ENCODE results near the gene PIEZO2.

The PIEZO2 gene

GRCh38 chr18:10718809-10719208 is 430.6 kb downstream of the PIEZO2 start:
- no peak for DNase-seq

DNA sequence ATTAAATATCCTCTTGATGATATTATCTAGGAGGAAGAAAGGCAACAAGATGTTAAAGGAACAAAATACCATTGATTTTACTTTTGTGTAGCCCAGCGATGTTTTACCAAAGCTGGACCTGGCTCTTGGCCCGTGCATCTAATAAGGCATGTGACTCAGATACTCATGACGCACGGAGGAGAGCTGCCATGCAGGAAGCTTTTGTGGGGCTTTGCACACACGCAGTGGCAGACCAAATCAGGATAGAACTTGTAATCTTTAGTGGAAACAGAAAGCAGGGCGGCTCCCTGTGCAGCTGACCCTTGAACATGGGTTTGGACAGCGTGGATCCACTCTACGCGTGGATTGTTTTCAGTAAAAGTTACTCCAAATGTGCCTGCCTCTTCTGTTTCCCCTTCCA is 433.6 kb downstream of the PIEZO2 start:
- DNase-seq = no peak

DNA sequence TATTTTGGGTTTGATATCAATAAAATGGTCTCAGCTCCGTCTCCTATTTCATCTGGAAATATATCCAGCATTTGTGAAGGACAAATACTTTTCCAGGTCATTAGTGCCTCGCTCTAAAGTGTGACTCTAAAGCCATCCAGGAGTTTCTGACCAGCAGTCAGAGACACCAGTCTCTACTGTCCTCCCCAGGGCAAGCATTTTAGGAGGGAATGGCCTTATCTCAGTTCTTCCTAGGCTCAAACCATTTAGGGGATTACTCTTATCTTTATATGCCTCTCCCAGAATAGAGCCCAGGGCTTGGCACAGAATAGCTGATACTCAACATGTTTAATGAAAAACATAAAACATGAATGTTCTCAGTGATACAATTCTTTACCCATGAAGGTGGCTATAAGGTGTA is 436.0 kb downstream of the PIEZO2 start:
- no peak for DNase-seq

- DNase-seq = no peak
These were observed 442.1 kb downstream of the PIEZO2 start for GRCh38 chr18:10707294-10707693.

DNA sequence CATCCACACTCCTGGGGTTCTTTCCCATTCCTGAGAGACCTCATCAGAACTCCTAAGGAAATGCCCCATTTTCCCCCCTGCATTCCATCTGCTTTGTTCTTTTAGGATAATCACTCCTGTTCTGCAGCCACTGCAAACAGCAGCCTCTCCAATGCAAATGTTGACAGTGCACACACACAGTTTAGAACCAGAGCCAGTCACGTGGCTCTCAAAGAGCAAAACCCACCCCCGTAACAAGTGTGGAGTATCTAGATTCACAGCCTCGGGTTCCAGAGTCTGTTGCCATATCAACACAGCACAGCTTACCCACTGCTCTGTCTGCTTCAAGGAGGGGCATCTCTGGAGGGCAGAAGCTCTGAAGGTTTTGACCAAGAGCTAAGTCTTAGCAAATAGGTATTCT is 443.6 kb downstream of the PIEZO2 start:
- DNase-seq = no peak

DNA sequence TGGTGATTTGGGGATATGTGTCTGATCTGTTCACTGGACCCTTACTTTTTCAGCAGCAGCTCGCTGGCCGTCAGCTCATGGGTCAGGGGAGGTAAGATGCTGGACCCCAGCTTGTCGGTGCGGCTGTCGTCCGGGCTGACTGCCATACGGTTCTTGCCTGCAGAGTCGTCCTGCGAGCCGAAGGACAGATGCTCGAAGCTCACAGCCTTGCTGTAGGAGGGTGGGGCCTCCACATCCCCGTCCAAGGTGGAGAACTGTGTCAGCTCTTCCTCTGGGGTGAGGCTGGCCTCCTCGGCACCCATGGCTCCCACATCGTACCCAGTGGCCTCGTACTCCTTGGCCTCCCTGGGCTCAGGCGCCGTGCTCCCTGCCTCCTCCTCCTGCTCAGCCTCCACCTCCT is 444.1 kb downstream of the PIEZO2 start:
- DNase-seq = no peak

GRCh38 chr18:10702206-10702605 is 447.2 kb downstream of the PIEZO2 start:
- DNase-seq = no peak

DNA sequence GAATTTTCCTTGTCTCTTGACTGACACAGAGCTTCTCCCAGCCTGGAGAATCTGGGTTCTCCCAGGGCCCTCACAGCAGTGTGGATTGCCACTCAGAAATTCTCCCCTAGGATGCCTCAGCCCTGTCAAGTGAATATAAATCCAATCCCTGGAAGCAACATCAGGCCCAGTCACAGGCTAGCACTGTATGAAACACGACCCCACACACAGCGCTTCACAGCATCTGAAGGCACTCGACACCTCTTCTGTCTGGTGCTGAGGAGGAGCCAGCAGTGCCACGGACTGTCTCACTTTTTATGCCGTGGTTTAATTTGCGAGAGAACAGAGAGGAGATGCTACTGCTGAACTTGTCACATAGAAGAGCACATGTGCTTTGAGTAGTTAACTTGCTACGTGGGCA is 459.0 kb downstream of the PIEZO2 start:
- DNase-seq = no peak

- DNase-seq = no peak
These were observed 459.4 kb downstream of the PIEZO2 start for GRCh38 chr18:10690035-10690329.

DNA sequence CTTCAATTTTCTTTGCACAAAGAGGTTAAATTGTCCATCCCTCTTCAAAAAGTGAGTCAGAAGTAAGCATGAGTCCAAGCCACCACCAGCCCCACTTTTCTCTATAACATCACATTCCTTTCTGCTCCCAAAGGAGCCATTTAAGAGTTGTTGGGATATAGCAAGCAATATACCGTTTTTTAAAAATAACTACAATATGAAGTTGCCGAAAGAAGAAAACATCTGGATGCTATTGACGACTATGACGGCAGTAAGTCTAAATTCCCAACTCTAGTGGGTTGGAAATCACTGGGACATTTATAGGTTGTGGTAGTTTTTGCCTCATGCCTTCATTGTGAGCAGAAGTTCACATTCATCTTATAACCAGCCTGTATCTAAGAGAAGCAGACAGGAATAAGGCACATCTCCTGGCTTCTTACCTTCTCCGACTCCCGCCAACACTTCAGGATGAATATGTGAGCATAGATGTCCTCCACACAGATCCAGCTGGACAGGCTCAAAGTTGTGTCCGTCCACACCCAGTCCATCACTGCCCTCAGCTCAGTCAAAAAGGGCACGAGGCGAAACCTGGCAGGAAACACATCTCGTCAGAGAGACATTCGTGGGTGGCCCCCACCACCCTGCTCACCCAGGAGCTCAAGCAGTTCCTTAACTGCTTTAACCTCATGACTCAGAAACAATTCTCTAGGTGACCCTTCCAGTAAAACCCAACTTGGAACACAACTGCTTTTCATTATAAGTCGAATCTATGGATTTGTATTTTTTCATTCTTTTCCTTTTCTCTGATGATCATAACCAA is 459.9 kb downstream of the PIEZO2 start:
- DNase-seq = no peak

DNA sequence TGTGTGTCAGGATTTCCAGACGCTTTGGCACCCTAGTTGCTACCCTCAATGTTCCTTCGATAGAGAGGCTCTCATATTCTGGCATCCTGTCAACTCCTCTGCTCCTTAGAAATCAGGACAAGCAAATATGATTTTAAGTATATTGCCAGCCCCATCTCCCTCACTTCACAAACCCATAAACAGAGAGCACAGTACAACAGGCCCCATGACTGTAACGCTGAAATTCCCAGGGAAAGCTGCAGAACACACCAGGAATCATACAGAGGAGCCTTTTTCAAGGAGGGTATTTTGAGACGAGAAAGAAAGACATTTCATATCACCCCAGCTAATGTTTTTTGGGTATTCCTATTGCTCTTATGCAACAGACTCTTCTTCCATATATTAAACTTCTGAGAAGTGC is 460.6 kb downstream of the PIEZO2 start:
- DNase-seq = no peak

DNA sequence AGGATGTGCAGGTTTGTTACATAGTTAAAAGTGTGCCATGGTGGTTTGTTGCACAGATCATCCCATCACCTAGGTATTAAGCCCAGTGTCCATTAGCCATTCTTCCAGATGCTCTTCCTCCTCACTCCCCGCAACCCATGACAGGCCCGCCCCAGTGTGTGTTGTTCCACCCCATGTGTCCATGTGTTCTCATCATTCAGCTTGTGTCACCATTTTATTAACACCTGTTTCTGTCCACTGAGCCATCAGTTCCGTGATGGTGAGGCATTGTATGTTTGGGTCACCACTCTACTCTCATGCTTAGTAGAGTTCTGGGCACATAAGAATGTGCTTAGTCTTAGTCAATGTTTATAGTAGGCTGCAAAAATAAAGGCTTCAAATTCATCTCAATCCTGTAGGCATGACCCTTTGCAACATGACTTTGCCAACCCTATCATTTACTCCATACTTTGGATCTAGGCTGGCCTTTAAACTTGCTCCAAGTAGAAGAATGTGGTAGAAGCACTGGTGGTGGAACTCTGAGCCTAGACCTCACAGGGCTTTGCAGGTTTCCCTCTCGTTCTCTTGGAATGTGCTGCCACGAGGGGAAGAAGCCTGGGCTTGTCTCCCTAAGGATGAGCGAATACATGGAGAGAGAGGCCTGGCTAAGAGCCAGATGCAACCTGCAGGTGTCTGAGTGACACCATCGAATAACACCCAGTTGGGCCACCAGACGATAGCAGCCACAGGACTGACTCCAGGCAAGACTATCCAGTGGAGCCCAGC is 462.0 kb downstream of the PIEZO2 start:
- DNase-seq = no peak

DNA sequence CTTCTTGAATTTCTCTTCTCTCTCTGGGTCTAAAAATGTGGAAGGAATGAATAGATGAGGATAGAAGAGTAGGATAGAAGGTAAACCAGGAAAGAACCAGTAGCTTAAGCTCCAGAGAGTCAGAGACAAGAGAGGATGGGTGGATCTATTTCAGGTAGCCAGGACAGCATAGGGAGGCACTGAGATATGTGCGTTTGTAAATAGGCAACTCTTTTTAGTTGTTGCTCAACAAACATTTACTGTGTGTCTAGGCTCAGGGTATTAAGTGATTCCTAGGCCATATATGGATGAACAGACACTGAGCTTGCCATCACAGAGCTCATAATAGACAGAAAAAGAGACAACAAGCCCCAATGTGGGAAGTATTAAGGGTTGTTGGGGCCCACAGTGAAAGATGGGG is 463.1 kb downstream of the PIEZO2 start:
- DNase-seq = no peak

GRCh38 chr18:10685484-10685883 is 463.9 kb downstream of the PIEZO2 start:
- no peak for DNase-seq

DNA sequence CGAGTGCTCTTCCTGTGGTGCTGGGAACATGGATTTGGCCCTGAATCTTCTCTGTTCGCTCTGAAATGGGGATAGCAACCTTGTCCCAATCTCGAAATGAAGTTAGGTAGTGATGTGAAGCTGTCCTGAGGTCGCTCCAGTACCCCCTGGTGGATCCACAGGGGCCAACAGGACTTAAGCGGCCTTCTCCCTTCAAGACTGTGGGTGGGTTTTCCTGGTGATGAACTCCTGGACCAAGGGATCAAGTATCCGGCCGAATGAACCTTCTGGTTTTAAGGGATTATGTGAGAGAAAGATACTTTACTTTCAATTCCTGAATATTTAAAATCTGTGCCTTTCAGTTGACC is 467.0 kb downstream of the PIEZO2 start:
- no peak for DNase-seq

DNA sequence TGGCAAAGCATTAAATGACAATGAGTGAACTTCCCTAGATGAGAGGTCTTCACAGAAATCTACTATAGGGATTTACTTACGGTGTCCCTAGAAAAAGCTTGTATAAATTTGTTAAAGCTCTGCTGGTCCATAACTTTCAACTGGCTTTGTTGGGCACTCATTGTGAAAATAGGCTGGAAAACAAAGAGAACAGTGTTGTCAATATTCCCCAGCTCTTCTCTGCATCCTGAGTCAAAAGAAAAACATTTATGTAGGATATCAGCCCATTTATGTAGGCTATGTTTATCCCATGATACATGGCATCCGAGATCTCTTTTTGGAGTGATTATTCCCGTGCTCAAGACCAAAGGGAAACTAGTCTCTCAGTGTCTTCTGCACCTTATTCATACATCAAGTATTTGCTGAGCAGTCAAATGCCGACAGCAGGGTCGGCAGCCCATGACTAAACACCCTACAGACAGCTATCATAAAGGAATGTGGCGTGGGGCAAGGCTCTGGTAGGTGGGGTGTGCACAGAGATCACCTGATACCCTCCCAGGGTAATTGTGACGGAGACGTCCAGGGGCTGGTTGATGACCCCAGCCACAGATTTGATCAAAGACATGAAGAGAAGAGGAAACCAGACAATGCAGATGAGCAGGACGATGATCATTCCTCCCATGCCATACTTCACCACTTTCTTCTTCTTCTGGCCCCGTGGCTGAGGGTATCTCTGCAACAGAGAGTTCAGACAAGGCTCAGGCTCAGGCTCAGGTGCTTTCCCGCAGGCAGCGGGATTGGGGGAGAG is 467.6 kb downstream of the PIEZO2 start:
- DNase-seq = no peak

- DNase-seq = no peak
These were observed 469.1 kb downstream of the PIEZO2 start for GRCh38 chr18:10680271-10680596.

DNA sequence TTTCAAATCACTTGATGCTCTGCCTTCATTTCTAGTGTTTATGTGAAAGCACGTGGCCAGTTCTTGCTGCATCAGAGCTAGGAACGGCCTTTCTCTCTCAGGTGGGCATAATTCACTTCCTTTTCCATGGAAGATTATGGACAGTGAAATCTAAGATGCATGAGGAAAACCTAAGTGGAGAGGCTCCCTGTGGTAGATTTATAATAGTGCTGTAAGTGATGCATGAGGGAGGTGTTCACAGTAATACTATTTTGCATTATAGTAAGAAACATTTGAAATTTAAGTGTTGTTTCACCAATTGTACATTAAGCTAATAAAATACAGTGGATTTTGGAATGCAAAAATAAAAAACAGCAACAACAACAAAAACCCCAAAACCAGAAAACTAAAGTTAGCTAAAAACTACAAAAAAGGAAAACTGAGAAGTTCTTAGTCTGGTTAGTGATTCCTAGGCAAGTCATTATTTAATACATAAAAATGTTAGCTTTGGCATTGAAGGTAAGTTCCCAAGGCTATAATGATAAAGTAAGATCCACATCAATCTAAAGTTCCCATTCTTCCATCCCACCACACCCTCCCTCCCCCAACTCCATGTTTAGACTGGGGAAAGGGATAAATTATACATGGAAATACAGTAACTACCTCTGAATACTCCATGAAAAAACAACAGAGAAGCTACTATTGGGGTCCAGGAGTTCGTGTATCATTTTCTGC is 469.7 kb downstream of the PIEZO2 start:
- DNase-seq = no peak

GRCh38 chr18:10671441-10671840 is 477.9 kb downstream of the PIEZO2 start:
- DNase-seq = no peak

GRCh38 chr18:10670856-10671255 is 478.5 kb downstream of the PIEZO2 start:
- DNase-seq = no peak

DNA sequence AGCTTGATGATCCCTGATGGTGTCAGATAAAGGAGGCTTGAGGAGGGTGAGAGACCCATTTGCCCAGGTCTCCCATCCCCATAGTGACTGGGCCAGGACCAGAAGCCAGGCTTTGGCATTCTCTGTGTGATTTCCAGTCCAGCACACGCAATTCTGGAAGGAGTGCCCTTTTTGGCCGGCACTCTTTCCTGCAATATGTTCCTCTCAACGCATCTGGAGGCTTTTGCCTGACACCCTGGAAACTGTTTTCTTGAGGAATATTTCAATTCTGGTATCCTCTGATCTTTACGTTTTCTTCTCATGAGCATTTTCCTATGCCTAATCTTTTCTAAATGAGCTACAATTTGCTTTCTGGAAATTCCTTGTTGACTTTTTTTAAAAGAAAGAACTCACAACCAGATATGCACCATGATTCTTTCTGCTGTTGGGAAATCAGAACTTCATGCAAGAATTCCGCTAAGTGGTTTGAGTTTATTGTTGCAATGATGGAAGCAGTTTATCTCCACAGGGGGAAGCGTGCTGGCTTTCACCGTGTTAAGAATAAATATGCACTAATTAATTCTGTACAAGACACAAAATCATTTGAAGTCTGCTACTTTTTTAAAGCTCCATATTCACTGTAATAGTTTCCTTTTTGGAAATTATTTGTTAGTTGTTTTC is 479.8 kb downstream of the PIEZO2 start:
- no peak for DNase-seq

- DNase-seq = no peak
These were observed 485.6 kb downstream of the PIEZO2 start for GRCh38 chr18:10663750-10664149.

DNA sequence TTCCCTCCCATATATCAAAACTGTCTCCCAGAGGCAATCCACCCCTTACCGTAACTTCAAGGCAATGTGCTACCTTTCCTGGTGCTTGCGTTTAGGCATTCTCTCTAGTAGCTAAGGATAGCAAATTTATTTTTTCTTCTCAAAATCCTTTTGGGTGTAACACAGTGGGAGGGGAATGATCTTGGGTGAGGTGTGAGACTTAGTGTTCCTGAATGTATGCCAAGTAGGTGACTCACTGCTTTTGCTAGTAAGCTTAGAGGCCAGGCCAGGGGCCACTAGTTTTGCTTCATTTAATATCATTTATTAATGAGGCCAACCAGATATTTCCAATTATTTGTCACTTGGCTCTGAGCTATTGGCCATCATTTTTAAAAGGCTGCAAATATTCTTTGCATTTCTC is 488.1 kb downstream of the PIEZO2 start:
- no peak for DNase-seq

All from activated gamma-delta T cell treated with Interleukin-2 at 50 U/mL for 16 hours (primary cell).